Measurements from ENCODE around the gene ZBTB20.

DNA sequence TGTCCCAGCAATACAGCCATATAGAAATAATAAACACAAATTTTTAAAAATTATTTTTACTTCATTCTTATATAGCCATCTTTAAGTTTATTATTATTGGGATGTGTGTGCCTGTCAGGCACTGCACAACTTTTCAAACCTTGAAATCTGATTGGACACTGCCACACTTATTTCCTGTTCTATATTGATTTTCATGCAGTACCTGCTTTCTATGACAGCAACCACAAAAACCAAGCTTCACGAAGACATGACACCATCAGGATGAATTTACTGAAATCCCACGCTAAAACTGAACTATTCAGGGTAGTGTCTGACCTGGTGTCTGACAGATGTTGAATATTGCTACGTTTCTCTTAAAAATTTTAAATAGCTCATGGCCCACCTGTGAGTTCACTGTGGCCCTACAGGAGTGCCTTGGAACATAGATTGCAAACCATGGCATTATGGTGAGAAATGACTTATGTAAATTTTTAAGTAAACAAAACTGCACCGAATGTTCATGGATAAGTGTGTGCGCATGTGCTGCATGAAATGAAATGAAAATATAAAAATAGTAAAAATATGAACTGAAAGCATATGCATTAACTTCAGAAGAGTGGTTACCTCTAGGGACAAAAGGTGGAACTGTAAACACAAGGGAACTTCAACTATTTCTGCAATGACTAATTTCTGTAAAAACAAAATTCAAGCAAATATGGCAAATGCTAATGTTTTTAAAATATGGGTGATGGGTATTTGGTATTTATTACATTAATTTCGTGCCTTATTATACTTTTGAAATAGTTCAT, 152.3 kb downstream of the ZBTB20 start:
- TF ChIP-seq, protein P1, sequence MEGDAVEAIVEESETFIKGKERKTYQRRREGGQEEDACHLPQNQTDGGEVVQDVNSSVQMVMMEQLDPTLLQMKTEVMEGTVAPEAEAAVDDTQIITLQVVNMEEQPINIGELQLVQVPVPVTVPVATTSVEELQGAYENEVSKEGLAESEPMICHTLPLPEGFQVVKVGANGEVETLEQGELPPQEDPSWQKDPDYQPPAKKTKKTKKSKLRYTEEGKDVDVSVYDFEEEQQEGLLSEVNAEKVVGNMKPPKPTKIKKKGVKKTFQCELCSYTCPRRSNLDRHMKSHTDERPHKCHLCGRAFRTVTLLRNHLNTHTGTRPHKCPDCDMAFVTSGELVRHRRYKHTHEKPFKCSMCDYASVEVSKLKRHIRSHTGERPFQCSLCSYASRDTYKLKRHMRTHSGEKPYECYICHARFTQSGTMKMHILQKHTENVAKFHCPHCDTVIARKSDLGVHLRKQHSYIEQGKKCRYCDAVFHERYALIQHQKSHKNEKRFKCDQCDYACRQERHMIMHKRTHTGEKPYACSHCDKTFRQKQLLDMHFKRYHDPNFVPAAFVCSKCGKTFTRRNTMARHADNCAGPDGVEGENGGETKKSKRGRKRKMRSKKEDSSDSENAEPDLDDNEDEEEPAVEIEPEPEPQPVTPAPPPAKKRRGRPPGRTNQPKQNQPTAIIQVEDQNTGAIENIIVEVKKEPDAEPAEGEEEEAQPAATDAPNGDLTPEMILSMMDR (IDR thresholded peaks at IDR 0.05) = no peak
- no peak for TF ChIP-seq POLR2A (IDR thresholded peaks at IDR 0.05)

Measured in thyroid gland (tissue), 4 donors.